HG02840 (cell line): ENCODE data around the gene TRIM63.
"Not testable (repeated sequence)": the region's sequence is repeated elsewhere in the genome, so short reads cannot be mapped to it uniquely, and the experiment has no call there.

Source experiments
- ATAC-seq: cut with Tn5 transposase; IDR thresholded peaks from one replicate; pipeline ENCODE4 v1.9.1; 2021; ENCODE audit warnings: mild to moderate bottlenecking, moderate library complexity, moderate number of reproducible peaks; ENCODE audit not compliant: unreplicated experiment, low FRiP score

The TRIM63 gene

DNA sequence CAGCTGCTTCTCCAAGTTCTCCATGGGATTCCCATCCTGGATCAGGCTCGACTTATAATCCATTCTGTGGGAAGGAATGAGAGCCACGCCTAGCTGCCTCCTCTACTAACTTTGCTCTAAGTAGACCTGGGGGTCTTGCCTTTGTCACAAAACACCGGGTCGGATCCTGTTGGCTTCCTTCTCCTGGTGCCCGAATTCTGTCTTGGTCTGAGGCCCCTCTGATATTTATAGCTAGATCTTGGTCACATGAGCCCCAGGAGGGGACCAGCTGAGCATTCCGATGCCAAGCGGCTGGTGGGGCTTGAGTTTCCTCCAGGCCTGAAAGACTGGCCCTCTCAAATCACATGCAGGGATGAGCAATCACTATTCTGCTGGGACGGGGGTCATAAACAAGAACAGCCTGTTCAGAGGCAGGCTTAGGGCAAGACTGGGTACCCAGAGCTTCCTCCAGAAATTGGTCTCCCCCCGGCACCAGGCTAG is at the start of gene TRIM63:
Gene TRIM63 (minus strand): TSS at position 199 of the 480 bp plus-strand sequence. CDS start 136 bp downstream, at position 63.
- ATAC-seq, result no peak

DNA sequence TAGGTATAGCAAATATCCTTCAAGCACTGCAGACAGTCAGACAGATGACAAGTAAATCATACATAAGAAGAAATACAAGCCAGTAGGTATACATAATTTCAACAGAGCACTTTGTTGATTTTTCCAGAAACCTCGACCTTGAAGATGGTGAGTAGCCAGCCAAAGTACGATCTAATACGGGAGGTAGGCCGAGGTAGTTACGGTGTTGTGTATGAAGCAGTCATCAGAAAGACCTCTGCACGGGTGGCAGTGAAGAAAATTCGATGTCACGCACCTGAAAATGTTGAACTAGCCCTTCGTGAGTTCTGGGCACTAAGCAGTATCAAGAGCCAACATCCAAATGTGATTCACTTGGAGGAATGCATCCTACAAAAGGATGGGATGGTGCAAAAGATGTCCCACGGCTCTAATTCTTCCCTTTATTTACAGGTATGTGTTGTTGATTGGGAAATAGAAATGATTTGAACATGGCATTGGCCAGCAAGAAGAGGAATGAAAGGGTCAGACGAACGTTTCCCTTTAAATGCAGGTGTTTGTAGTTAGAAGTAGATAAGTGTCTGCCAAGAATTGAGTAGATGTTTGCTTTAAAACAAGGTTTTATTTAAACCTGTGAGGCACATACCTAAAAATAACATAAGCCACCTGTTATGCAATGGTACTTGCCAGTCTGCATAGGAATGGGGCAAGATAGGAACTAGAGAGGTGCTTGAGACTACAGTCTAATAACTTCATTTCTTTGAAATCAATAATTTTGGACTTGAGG is 46.9 kb upstream of the TRIM63 start:
- ATAC-seq, result no peak

- no peak for ATAC-seq
Measured at GRCh38 chr1:26112407-26112775, 45.0 kb upstream of the TRIM63 start.

DNA sequence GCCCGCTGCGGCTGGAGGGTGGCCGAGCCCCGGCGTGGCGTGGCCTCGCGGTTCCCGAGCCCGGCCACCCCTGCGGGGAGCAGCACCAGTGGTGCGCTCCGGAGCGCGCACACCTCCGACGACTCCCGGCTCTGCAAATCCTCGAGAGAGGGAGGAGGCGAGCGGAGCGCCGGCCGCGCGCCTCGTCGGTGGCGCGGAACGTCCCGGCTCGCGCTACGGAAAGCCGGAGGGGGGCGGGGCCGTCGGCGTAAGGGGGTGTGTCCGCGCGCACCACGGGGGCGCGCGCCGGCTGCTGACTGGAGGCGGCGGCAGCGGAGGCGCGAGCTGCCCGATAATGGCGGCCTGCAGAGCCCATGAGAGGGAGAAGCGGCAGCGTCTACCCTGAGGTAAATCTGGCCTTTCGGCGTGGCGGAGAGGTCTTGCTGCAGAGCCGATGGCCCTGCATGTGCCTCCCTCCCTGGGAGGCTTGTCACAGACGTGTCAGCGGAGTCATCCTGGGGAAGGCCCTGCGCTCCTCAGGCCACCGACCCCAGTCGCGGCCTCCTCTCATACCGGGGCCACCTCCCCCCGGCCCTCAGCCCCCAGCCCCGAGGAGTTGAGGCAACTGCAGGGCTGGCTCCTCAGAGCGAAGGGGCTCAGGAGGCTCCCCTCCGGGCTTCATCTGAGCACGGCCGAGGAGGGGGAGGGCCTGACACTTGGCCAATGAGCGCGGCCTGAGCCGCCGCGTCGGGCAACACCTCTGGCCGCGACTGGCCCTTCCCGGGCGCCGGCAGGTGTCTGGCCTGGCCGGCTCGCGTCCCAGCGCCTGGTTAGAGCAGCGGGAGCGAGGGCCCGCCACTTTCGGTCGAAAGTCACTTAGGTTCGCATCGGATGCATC is 44.3 kb upstream of the TRIM63 start, which contains the start of gene PDIK1L:
Gene PDIK1L (plus strand): TSS at position 295 of the 877 bp plus-strand sequence. CDS start 2,485 bp downstream, outside the sequence.
- peak; percentile 73 for ATAC-seq

DNA sequence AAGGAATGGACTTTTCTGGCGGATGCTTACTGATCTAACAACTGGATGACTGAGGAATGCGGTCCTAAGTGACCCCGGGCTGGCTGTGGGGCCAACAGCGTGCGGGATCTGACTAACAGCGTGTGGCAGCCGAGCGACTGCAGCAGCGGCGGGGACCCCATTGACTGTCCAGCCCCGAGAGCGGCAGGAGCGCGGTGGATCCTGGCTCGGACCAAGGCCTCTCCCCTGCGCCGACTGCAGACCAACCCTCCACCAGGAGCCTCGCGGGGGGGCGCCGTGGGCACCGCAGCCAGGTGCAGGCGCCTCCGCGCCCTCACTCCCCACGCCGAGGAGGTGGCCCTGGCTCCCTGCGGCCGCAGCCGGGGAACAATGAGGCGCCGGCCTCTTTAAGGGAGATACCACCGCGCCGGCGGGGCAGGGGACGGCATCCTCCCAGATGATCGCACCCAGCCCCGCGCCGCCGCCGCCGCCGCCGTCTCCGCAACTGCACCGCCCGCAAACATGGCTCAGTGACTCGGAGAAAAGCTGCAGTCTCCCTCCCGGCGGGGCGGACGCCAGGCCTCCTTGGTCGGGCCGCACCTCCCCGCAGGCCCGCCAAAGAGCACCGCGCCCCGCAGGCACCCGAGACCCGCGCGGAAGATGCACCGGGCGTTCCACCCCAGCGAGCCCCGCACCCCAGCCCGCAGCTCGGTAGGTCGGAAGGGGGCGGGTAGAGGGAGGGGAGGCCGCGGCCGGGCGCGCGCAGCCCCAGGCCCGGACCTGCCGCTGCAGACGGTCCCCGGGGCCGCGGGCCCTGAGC is 43.5 kb upstream of the TRIM63 start:
- ATAC-seq, result peak; percentile 47

DNA sequence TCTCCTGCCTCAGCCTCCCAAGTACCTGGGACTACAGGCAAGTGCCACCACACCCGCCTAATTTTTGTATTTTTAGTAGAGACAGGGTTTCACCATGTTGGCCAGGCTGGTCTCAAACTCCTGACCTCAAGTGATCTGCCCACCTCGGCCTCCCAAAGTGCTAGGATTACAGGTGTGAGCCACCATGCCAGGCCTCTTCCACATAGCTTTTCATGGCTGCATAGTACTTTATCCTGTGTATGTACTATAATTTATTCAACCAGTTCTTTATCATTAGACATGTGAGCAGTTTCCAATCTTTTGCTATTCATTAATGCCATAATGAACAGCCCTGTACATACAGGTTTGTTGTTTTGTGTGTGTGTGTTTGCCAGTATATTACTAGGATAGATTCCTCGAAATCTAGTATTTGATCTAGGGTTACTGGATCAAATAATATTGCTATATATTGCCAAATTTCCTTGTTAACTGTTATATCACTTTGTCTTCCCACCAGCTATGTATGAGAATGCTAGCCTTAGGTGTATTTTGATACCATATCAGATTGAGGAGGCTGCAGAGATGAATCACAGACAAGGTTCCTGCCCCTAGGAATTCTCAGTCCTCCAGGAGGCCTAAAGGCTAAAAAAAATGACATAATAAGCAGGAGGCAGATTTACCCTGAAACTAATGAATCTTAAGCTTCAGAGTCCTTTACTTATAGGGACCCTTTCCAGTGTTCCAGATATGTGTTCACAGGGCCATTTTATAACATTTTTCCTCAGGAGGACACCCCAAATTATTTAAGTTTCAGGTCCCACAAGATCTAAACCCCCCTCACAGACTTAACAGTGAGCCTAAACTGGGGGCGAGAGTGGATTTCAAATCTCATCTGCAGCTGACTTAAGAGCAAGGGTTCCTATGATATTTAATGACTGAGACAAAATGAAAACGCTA is 42.1 kb upstream of the TRIM63 start:
- no peak for ATAC-seq

GRCh38 chr1:26105226-26105548 is 37.8 kb upstream of the TRIM63 start:
- not testable (repeated sequence) for ATAC-seq

GRCh38 chr1:26102526-26102925 is 35.1 kb upstream of the TRIM63 start:
- ATAC-seq, result no peak

DNA sequence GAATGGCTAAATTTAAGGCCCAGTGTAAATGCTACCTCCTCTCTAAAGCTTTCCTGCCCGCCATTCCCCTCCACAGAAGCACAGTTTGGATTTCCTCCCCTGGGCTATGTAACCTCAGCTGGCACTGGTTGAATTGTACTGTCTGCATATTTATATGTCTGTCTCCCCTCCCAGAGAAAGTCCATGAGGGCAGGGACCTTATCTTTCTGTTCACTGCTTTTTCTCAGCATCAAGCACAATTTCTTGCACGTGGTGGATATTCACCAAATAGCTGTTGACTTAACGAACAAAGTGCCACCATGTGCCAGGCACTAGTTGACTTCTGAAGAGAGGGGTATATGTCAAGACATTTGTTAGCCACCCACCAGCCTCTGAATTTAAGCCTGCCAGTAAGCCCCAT is 34.7 kb upstream of the TRIM63 start:
- ATAC-seq, result no peak

DNA sequence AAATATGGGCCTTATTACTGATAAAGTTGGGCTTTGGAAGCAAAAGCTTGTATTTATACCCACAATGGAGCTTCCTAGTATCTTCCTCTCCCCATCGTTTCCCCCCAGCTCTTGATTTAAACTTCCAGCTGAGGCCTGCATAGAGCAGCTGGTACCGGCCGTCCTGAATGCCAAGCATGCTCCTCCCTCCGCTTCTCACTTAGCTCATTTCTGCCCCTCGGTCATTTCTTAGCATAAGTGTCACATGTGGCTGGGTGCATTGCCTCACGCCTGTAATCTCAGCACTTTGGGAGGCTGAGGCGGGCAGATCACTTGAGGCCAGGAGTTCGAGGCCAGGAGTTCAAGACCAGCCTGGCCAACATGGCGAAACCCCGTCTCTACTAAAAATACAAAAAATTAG is 32.8 kb upstream of the TRIM63 start:
- ATAC-seq, result not testable (repeated sequence)

DNA sequence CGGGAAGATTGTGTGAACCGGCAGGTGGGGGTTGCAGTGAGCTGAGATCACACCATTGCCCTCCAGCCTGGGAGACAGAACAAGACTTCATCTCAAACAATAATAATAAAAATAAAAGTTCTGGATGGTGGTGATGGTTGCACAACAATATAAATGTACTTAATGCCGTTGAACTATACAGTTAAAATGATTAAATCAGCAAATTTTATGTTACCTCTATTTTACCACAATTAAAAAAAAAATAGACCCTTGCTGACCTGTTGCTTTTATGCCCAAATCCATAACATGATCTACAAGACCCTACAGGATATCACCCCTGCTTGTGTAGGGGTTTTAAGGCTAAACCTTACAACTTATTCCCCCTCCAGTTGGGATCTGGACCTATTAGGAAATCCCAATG is 32.4 kb upstream of the TRIM63 start:
- no peak for ATAC-seq

- ATAC-seq, result no peak
Measured at GRCh38 chr1:26098602-26099001, 31.2 kb upstream of the TRIM63 start.

DNA sequence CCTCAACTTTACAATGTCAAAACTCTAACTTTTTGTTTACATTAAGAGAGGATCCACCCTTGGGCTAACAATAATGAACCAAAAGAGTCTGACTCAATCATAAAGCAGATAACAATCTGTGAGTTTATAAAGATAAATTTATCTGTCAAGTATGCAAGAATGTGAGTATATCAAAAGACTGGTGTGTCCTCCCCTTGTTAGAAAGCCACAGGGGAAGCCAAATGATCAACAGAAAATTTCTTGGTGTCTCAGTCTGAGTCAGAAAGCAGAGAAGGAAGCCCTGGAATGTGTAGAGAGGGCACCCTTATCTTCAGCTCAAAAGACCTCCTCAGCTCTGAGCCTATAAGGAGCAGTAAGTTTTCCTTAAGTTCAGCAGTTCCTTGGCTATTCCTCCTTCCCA is 30.3 kb upstream of the TRIM63 start:
- ATAC-seq, result no peak

DNA sequence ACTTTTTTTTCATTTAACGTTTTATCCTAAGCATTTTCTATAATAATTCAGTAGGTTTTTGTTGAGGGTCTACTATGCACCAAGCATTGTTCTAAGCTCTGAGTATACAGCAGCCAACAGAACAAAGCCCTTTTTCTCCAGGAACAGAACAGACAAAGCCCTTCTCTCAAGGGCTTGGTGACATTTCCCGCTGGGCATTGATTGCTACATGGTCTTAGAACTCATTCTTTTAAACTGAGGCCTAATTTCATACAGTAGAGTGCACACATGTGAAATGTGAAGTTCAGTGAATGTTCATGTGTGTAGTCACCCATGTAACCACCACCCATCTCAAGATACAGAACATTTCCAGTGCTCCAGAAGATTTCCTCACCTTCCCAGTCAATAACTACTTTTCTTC is 29.0 kb upstream of the TRIM63 start:
- no peak for ATAC-seq

DNA sequence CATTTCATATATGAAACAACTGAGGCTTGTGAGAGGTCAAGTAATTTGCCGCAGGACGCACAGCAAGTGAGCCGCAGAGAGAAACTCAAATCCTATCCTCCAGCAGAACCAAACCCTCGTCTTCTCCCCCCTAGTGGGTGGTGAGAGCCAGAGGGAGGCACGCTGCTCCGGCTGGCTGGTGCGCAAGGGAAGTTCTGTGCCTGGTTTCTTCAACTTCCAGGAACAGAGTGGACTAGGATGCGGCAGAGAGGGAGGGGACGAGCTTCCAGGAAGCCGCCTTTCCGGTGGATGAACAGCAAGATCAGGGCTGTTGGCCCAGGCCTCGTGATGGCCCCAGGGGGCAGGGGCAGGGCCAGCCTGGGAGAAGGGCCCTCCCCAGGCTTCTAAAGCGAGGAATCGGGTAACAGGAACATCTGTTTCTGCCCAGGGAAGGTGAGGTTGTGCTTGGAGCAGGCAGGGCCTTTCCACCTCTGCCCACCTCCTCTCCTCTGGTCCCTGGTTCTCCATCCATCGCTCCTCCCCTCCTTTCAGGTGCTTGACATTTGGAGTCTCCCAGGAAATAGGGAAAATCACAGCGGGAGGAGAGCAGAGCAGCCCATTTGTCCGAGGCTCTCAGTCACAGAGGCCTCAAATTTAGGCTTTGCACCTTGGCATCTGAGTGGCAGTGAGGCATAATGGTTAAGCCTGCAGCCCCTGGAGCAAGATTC is 27.4 kb upstream of the TRIM63 start:
- no peak for ATAC-seq

DNA sequence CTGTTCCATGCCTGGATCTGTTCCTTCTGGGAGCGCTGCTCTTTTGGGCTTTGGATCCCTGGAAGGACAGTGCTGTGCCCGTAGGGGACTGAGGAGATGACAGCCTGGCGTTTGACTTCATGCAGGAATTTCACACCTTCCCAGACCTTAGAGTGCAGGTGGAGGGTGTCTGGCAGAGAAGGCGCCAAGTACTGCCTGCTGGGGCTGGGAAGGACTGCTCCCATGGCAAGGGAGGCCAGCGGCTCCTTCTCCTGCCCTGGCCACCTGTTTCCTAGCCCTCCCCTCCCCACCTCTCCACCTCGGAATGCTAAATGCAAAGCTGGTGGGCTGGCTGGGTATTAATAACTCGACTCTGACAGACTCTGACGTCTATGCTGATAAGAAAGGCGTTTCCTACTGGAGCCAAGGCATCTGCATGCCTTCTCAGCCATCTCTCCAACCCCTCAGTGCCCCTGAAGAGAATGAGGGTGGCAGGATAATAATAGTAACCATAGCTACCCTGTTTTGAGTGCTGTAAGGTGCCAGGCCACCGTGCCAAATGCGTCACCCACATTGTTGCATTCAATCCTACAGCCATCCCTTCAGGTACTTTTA is 26.7 kb upstream of the TRIM63 start:
- no peak for ATAC-seq

DNA sequence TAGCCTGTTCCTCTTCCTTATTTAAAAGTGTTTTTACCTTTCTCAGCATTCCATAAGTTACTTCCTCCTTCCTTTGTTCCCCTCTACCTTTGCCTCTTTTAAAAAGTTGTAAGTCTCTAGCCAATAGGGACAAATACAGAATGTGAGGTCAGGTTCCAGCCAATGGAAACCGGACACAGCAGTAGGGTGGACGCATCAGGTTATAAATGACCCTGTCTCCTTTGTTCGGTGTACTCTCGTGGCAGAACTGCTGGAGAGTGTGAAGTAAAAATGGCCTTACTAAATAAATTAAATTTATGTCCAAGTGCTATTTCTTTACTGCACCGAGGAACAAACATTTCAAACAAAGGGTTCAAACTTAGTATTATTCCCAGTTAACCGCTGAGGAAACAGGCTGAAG is 26.1 kb upstream of the TRIM63 start:
- not testable (repeated sequence) for ATAC-seq

- ATAC-seq, result no peak
Measured at GRCh38 chr1:26092422-26092821, 25.0 kb upstream of the TRIM63 start.

DNA sequence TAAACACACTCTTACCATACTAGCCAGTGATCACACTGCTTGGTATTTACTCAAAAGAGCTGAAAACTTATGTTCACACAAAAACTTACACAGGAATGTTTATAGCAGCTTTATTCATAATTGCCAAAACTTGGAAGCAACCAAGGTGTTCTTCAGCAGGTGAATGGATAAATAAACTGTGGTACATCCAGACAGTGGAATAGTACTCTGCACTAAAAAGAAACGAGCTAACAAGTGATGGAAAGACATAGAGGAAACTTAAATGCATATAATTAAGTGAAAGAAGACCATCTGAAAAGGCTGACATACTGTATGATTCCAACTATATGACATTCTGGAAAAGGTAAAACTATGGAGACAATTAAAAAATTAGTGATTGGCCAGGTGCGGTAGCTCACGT is 23.5 kb upstream of the TRIM63 start:
- no peak for ATAC-seq
